ENCODE data around the gene PNPLA7. TPM values are rescaled to one million over a fixed set of nuclear protein-coding genes. Genes with fewer than 3 reads are reported as not detected.

Gene PNPLA7
- polyA plus RNA-seq, 1 of the 3 experiments (the other 2 are of a cell fraction): 0.99 TPM

DNA sequence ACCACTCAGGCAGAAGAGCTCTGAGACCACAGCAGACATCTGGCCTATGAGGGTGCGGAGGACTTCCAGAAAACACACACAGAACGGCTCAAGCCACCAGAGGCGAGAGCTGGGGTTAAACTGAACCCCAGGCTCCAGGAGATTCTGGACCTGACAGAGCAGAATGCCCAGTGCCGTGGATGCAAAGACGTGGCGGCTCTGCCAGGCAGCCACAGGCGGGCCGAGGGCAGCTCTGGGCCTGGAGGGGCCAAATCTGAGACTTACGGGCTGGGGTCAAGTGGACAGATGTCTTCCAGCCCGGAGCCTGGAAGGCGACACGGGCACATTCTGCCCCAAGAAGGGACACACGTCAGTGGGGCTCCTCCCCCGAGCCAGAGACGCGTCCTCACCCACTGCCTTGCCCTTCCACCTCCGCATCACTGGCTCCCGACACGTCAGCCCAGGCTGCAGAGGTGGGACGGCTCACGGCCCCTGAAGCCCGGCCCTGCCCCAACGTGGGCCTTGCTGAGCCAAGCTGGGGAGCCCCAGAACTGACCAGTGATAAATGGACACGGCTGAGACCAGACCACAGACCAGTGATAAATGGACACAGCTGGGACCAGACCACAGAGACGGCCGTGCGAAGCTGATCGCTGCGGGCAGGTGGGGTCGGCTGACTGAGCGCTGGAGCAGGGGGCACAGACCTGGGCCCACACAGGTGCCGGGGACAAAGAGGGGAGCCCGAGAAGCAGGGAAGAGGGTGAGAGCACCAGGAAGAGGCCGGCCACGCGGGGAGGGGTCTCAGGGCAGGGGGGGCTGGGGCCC lies 50.1 kb downstream of the PNPLA7 start:
- H3K27me3 ChIP-seq (ENCODE audit: insufficient read depth): no peaks in the 10 kb centered on the region
- CTCF ChIA-PET: interaction anchor here (0.9 to 1.4 kb wide), 4 partner anchors 8 to 78 kb away, joined by 3 read pairs; no protein-coding TSS in a partner anchor
- H3K4me3 ChIP-seq (ENCODE audit: low read depth in 2 of 2, low read length in 1 of 2): no peak overlapping the region
- no peaks in the 10 kb centered on the region for H3K4me1 ChIP-seq (ENCODE audit: control insufficient read depth in 1 of 2, insufficient read depth in 2 of 2, low read depth in 1 of 2, low read length in 1 of 2)
- H3K9me3 ChIP-seq: no peaks in the 10 kb centered on the region
- POLR2A ChIA-PET: no interaction called here
- no peaks in the 10 kb centered on the region for H3F3A ChIP-seq (replicated peaks; ENCODE audit: insufficient read depth)
- H3K9ac ChIP-seq: no peak overlapping the region
- H4K20me1 ChIP-seq (ENCODE audit: insufficient read depth): no peaks in the 10 kb centered on the region
- H3K4me2 ChIP-seq: no peak overlapping the region
- 92% methylated on average over 29 of the region's 36 CpGs for WGBS (ENCODE audit: low lambda C conversion rate)
- H3K9me2 ChIP-seq: no peaks in the 10 kb centered on the region
- DNase-seq: no peak
- no peak overlapping the region for H3K27ac ChIP-seq (ENCODE audit: low read depth in 2 of 2, low read length in 1 of 2)
- TF ChIP-seq TEAD4 (IDR thresholded peaks at IDR 0.05; ENCODE audit: borderline replicate concordance, insufficient read depth): no peak
- TF ChIP-seq ELF1 (IDR thresholded peaks at IDR 0.05): no peak
- no peak for TF ChIP-seq POLR2AphosphoS5 (IDR thresholded peaks at IDR 0.05; ENCODE audit: low read depth, low read length)
- no peak for TF ChIP-seq MEF2A (IDR thresholded peaks at IDR 0.05; ENCODE audit: borderline replicate concordance, low read depth)
- TF ChIP-seq FOSL2 (IDR thresholded peaks at IDR 0.05; ENCODE audit: borderline replicate concordance, low read depth): no peak
- H3K36me3 ChIP-seq (replicated peaks in 1 of 2; ENCODE audit: control insufficient read depth in 1 of 2, insufficient read depth in 2 of 2, low read length in 1 of 2): no peaks in the 10 kb centered on the region
- no peaks in the 10 kb centered on the region for H3K79me2 ChIP-seq (ENCODE audit: insufficient read depth)
- H2AFZ ChIP-seq (ENCODE audit: low read depth): no peak overlapping the region

DNA sequence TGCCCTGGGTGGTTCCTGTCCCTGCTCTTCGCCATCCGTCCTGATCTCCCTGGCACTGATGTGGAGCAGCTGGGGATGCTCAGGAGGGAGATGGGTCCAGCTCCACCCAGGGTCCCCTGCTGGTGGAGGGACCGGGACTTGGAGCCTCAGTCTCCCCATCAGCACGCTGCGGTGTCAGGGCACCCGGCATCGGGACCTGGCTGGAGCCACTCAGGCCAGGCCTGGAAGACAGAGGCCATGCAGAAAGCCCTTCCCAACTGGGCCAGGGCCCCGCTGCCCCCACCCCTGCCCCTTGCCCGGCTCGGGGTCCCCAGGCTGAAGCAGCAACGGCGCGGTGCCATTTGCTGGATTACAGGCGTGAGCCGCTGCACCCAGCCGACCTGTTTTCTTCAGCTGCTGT lies 50.8 kb downstream of the PNPLA7 start:
- Histone ChIP-seq H3K79me2 (ENCODE audit: insufficient read depth) (no peaks in the 10 kb centered on the region), H3K4me2 (no peak overlapping the region), H3K4me3 (ENCODE audit: low read depth in 2 of 2, low read length in 1 of 2) (no peak overlapping the region), H3K36me3 (replicated peaks in 1 of 2; ENCODE audit: control insufficient read depth in 1 of 2, insufficient read depth in 2 of 2, low read length in 1 of 2) (no peaks in the 10 kb centered on the region), H3K9me3 (no peaks in the 10 kb centered on the region), H3K4me1 (ENCODE audit: control insufficient read depth in 1 of 2, insufficient read depth in 2 of 2, low read depth in 1 of 2, low read length in 1 of 2) (no peaks in the 10 kb centered on the region), H3K9me2 (no peaks in the 10 kb centered on the region), H4K20me1 (ENCODE audit: insufficient read depth) (no peaks in the 10 kb centered on the region), H3K9ac (no peak overlapping the region), H3K27me3 (ENCODE audit: insufficient read depth) (no peaks in the 10 kb centered on the region), H2AFZ (ENCODE audit: low read depth) (no peak overlapping the region), H3K27ac (ENCODE audit: low read depth in 2 of 2, low read length in 1 of 2) (no peak overlapping the region), H3F3A (replicated peaks; ENCODE audit: insufficient read depth) (no peaks in the 10 kb centered on the region)
- CTCF ChIA-PET: interaction anchor here (0.9 to 1.4 kb wide), 3 partner anchors 11 to 197 kb away, joined by 3 read pairs; no protein-coding TSS in a partner anchor
- no peak for TF ChIP-seq SMC3 (IDR thresholded peaks at IDR 0.05; ENCODE audit: low read depth, low read length)
- no peak for TF ChIP-seq GATA2 (CRISPR knock-in tag; IDR thresholded peaks at IDR 0.05)
- no peak for TF ChIP-seq RCOR1 (IDR thresholded peaks at IDR 0.05; ENCODE audit: low read length)
- no peak for TF ChIP-seq FOXM1 (IDR thresholded peaks at IDR 0.05; ENCODE audit: low read depth)
- no peak for TF ChIP-seq RFX5 (IDR thresholded peaks at IDR 0.05; ENCODE audit: low read length)
- TF ChIP-seq, protein P1, sequence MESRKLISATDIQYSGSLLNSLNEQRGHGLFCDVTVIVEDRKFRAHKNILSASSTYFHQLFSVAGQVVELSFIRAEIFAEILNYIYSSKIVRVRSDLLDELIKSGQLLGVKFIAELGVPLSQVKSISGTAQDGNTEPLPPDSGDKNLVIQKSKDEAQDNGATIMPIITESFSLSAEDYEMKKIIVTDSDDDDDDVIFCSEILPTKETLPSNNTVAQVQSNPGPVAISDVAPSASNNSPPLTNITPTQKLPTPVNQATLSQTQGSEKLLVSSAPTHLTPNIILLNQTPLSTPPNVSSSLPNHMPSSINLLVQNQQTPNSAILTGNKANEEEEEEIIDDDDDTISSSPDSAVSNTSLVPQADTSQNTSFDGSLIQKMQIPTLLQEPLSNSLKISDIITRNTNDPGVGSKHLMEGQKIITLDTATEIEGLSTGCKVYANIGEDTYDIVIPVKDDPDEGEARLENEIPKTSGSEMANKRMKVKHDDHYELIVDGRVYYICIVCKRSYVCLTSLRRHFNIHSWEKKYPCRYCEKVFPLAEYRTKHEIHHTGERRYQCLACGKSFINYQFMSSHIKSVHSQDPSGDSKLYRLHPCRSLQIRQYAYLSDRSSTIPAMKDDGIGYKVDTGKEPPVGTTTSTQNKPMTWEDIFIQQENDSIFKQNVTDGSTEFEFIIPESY (IDR thresholded peaks at IDR 0.05; ENCODE audit: borderline replicate concordance, low read depth): no peak
- no peak for TF ChIP-seq SIN3A (IDR thresholded peaks at IDR 0.05; ENCODE audit: borderline replicate concordance, low read depth, low read length)
- TF ChIP-seq, protein P2, sequence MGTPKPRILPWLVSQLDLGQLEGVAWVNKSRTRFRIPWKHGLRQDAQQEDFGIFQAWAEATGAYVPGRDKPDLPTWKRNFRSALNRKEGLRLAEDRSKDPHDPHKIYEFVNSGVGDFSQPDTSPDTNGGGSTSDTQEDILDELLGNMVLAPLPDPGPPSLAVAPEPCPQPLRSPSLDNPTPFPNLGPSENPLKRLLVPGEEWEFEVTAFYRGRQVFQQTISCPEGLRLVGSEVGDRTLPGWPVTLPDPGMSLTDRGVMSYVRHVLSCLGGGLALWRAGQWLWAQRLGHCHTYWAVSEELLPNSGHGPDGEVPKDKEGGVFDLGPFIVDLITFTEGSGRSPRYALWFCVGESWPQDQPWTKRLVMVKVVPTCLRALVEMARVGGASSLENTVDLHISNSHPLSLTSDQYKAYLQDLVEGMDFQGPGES (IDR thresholded peaks at IDR 0.05; ENCODE audit: low read depth, low read length): no peak
- WGBS (ENCODE audit: low lambda C conversion rate): 93% methylated on average over 8 of the region's 16 CpGs
- DNase-seq: no peak
- POLR2A ChIA-PET: no interaction called here

Measured in SK-N-SH (cell line).